Coronary artery (tissue), 2 donors: ENCODE data around the gene RFNG.

Experiments used
- DNase-seq: peaks from one replicate; pipeline ENCODE4 v3.0.0-alpha.2; 2017; ENCODE audit warnings: low spot score
- H3K27ac ChIP-seq, 2 donors: fragments of 200-600 bp; sonication (generic); one replicate each; pipeline ENCODE4 v1.5.1; 2016 to 2019
- H3K4me3 ChIP-seq: fragments of 200-600 bp; sonication (generic); 2 replicates; pipeline ENCODE4 v1.5.1; 2016; ENCODE audit warnings: mild to moderate bottlenecking, moderate library complexity
- CTCF ChIP-seq: fragments of 200-600 bp; sonication (generic); IDR thresholded peaks from one replicate; pipeline ENCODE4 v1.5.1; 2019; ENCODE audit warnings: antibody characterized with exemption

The RFNG gene

GRCh38 chr17:82013341-82013740, 38.3 kb downstream of the RFNG start:
- no peak for TF ChIP-seq CTCF
- Histone ChIP-seq H3K4me3 (no peak overlapping the region), H3K27ac (peak overlapping the region in 1 of 2 donors; percentile 45)
- DNase-seq = no peak

DNA sequence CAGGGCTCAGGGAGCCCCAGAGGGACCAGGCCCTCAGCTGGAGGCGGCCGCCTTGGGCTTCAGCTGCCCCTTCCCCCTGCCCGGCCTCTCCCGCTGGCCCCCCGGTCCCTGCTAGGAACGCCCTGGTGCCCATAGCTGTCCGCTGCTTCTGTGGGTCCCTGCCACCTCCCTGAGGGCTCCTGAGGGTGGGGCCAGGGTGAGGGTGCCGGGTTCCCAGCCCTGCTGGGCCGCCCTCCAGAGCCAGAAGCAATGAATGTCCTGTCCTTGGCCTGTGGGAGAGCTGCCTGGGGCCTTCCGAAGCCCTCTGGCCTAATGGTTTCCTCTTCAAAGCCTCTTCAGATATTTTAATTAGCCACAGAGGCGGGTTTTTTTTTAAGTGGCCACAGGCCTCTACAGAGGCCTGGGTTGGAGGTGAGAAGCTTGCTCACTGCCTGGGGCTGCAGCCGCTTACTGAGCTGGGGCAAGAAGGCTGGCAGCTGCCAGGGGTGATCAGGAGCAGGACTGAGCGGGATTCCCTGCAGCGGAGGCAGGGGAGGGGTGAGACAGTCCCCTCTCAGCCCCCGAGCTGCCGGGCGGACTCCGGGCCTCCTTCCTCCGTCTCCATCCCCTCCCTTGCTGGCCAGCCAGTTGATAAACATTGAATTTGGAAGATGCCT, 38.8 kb downstream of the RFNG start:
- no peak overlapping the region for H3K4me3 ChIP-seq
- DNase-seq = no peak
- peak overlapping the region in 1 of 2 donors; percentile 45 for H3K27ac ChIP-seq
- no peak for TF ChIP-seq CTCF

- TF ChIP-seq CTCF = no peak
- Histone ChIP-seq H3K27ac (peak overlapping the region in 1 of 2 donors; percentile 22), H3K4me3 (no peak overlapping the region)
- DNase-seq = no peak
Measured at GRCh38 chr17:82012261-82012639, 39.4 kb downstream of the RFNG start.

- TF ChIP-seq CTCF = no peak
- no peak for DNase-seq
- Histone ChIP-seq H3K27ac (no peak overlapping the region), H3K4me3 (no peak overlapping the region)
Measured at GRCh38 chr17:82011617-82012187, 39.9 kb downstream of the RFNG start.

DNA sequence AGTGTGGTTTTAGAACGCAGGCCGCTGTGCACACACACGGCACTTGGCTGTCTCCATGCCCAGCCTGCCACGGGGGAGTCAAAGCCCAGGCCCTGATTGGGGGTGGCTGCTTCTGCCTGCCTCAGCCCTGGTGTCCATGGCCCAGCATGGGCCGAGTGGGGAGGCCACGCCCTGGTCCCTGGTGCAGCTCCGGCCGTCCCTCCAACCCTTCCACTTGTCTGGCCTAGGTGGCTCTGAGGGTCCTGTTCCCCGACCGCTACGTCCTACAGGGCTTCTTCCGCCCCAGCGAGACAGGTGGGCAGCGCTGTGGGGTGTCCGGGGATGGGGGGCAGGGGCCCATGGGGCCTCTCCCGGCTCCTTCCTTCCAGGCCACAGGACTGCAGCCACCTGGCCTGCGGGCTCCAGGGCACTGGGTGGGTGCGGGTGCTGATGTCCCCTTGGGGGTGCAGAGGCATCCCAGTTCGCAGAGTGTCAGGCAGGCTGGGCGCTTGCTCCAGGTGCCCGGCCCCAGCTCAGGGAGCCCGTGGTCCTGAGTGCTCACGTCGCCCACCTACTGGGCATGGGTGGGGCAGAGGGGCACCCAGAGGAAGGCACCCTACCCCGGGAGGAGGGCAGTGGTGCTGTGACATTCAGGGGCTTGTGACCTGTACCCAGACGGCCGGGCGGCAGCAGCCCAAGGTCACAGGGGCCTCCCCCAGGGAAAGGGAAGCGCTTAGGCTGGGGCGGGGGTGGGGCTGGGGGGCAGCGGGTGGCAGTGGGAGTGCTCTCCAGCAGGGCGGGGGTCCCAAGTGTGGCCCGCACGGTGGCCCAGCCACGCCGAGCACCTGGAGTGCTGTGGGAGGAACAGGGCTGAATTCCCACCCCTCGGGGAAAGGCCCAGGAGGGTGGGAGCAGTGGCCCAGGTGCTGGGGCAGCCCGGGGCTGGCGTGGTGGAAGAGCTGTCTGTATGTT, 40.8 kb downstream of the RFNG start:
- no peak overlapping the region for H3K4me3 ChIP-seq
- H3K27ac ChIP-seq = no peak overlapping the region
- no peak for DNase-seq
- TF ChIP-seq CTCF = no peak

GRCh38 chr17:82009413-82009812, 42.2 kb downstream of the RFNG start:
- TF ChIP-seq CTCF = no peak
- Histone ChIP-seq H3K4me3 (no peak overlapping the region), H3K27ac (no peak overlapping the region)
- DNase-seq = no peak
